GM18519 (cell line): ENCODE results near the gene ALDH18A1.
A peak's percentile ranks its signal among the peaks of the same experiment; 100 is the strongest.
"Not testable (repeated sequence)": the region's sequence is repeated elsewhere in the genome, so short reads cannot be mapped to it uniquely, and the experiment has no call there.

Experiments
- ATAC-seq: cut with Tn5 transposase; IDR thresholded peaks from one replicate; pipeline ENCODE4 v1.9.1; 2021; ENCODE audit warnings: mild to moderate bottlenecking, moderate library complexity; ENCODE audit not compliant: unreplicated experiment, low FRiP score

The ALDH18A1 gene

DNA sequence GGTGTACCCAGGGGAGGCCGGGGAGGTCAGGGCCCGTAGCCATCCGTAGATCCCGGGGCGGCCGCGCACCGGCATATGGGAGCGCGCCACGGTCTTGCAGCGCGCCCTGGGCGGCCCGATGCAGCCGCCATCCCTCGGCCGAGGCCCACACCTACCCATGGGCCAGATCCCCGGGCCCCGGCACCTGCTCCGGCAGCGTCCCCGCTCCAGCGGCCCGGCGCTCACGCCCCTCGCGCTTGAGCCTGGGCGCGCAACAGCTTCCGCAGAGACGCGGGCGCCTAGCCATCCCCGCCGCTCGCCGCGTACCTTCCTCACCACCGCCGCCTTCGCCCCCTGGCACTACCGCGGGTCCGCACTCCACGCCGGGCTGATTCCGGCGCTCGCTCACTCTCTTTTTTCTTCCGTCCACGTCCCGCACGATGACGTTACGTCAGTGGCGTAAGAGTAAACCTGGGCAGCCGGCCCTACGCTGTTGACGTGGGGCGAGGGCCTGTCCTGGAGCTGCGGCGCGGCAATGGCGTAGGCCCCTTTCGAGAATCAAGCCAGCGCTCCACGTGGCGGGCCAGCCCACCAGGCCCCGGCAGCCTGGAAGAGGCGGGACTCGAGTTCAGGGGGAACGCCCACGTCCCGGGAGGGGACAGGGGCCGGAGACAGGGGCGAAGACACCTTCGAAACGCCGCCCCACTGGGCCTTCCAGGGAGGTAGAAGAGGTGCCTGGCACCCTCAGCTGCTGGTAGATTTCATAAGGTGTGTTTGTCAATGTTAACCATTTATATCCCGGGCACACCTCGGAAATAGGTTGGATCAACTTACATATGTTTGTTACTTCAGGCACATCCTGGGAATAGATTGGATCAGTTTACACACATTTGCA lies at the start of gene ALDH18A1:
Gene ALDH18A1, minus strand, starts transcription at position 421 of the 874 bp plus-strand sequence. CDS start 3,334 bp downstream, outside the sequence.
- peak; percentile 85 for ATAC-seq

DNA sequence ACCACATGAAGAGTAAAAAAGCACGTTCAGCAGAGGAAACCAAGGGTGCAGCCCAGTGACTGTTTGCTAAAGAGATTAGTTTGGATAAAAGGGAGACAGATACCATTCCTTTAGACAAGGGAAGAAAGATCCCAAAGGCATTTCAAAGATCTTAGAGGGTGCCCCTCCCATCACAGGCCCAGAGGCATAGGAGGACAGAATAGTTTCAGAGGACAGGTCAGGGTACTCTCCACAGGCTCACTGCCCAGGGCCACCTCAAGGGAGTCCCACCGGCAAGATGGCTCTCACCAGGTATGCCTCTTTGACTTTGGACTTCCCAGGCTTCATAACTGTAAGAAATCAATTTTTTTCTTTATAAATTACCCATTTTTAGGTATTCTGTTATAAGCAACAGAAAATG lies 41.9 kb upstream of the ALDH18A1 start:
- no peak for ATAC-seq

- ATAC-seq, result no peak
Observed at GRCh38 chr10:95697429-95697828, 40.9 kb upstream of the ALDH18A1 start.

GRCh38 chr10:95694665-95695064 lies 38.2 kb upstream of the ALDH18A1 start:
- ATAC-seq, result no peak

DNA sequence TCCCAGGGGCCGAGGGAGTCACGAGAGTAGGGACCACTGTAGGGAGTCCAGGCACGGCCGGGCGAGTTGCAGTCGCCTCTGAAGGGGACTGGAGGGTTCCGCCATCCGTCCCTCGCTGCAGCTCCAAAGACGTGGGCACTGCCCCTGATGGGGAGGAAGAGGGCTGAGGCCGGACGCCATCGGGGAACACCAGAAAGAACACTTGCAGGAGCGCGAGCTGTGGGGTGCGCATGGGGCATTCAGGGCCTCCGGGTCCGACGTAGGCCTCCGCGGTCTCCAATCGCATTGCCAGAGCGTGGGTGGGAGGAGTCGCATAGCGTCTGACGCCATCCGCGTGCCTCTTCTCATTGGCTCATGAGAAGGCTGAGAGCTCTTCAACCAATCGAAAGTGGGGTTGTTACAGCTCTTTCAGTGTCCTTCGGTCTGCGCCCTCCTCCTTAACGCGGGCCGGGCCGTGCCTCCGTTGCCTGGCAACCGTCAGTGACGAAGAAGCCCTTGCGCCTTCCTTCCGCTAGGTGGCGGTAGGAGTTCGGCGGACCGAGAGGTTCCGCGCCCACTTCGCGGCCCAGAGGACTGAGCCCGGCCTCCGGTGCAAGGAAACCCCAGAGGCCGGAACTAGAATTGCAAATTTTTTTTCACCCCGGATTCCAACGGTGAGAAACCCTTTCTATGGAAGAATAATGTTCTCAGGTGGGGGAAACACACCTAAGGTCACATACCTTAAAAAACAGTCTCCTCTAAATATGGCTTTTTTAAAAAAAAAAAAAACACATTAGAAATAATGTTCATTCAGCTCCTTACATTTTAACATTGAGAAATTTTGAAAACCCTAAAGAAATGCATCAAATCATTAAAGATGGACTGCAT lies 37.4 kb upstream of the ALDH18A1 start, which contains the start of gene TCTN3:
Gene TCTN3, minus strand, starts transcription at position 260 of the 867 bp plus-strand sequence. Its CDS starts 28 bp downstream, at position 232.
- peak; percentile 99 for ATAC-seq

- ATAC-seq, result no peak
Observed at GRCh38 chr10:95693071-95693667, 36.7 kb upstream of the ALDH18A1 start.

DNA sequence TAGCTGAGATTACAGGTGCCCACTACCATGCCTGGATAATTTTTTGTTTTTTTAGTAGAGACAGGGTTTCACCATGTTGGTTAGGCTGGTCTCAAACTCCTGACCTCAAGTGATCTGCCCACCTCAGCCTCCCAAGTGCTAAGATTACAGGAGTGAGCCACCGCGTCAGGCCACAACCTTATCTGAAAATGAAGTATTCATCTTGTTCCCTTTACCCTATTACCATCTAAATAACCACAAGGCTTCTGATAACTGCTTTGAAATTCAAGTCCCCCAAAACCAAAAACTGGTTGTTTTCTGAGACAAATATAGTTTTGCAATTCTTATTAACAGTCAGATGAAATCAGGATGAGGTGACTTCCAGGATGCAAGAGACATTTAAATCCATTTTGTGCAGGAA lies 34.8 kb upstream of the ALDH18A1 start:
- ATAC-seq, result no peak

- no peak for ATAC-seq
Observed at GRCh38 chr10:95688648-95689047, 32.1 kb upstream of the ALDH18A1 start.

DNA sequence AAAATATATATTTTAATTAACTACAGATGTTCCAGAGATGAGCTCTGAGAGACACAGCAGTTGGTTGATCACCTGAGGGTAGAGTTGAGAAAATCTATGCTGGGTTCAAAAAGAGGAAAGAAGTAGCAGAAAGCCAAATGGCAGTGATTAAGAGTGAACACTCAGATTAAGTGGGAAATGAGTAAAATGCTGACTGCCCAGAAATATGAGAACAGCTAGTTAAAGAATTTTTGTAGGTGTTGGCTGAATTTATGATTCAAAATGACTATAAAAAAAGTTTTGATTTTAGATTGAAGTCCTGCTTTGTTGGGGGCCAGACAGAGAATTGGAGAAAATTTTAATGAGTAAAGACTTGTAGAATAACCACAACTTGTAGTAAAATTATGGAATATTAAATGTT lies 27.5 kb upstream of the ALDH18A1 start:
- ATAC-seq, result no peak

GRCh38 chr10:95675403-95676116 lies 19.0 kb upstream of the ALDH18A1 start:
- no peak for ATAC-seq

GRCh38 chr10:95674643-95675042 lies 18.1 kb upstream of the ALDH18A1 start:
- no peak for ATAC-seq

DNA sequence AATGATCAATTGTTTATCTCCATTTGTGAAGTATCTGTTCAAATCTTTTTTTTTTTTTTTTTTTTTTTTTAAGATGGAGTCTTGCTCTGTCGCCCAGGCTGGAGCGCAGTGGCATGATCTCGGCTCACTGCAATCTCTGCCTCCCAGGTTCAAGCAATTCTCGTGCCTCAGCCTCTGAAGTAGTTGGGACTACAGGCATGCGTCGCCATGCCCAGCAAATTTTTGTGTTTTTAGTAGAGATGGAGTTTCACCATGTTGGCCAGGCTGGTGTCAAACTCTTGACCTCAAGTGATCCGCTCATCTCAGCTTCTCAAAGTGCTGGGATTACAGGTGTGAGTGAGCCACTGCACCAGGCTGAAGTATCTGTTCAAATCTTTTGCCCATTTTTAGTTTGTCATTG lies 16.1 kb upstream of the ALDH18A1 start:
- not testable (repeated sequence) for ATAC-seq

GRCh38 chr10:95664543-95664942 lies 8.0 kb upstream of the ALDH18A1 start:
- ATAC-seq, result no peak

- no peak for ATAC-seq
Observed at GRCh38 chr10:95663496-95663895, 7.0 kb upstream of the ALDH18A1 start.

GRCh38 chr10:95661818-95662217 lies 5.3 kb upstream of the ALDH18A1 start:
- no peak for ATAC-seq

DNA sequence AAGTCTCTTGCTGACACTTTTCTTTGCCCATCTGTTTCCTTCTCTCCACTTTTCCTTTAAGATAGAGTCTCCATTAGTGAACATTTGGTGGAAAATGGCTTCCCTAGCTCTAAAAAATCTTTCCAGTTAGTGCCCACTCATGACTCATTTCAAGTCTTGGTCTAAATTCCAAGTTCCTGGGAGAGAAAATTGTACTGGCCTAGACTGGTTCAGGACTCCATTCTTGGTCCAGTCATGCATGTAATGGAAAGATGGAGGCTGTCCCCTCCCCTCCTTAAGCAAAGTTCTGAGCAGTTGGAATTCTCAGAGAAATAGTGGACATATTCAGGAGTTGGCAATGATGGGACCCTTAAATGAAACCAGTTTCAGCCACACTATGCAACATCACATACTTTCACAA lies 3.8 kb upstream of the ALDH18A1 start:
- ATAC-seq, result no peak

DNA sequence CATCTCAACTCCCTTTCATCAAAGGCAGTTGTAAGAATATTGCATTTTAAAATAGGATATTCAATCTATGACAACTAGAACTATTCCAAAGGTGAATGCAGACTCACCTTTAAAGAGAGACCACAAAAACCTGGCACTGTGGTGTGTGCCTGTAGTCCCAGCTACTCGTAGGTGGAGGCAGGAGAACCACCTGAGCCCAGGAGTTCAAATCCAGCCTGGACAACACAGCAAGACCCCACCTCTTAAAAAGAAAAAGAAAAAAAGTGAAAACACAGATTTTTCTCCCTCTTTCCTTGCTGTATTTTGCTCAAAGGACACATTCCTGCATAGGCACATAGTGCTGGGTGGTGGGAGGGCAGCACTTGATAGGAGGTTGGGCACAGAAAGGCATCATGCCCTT lies 739 bp upstream of the ALDH18A1 start:
- ATAC-seq, result no peak

DNA sequence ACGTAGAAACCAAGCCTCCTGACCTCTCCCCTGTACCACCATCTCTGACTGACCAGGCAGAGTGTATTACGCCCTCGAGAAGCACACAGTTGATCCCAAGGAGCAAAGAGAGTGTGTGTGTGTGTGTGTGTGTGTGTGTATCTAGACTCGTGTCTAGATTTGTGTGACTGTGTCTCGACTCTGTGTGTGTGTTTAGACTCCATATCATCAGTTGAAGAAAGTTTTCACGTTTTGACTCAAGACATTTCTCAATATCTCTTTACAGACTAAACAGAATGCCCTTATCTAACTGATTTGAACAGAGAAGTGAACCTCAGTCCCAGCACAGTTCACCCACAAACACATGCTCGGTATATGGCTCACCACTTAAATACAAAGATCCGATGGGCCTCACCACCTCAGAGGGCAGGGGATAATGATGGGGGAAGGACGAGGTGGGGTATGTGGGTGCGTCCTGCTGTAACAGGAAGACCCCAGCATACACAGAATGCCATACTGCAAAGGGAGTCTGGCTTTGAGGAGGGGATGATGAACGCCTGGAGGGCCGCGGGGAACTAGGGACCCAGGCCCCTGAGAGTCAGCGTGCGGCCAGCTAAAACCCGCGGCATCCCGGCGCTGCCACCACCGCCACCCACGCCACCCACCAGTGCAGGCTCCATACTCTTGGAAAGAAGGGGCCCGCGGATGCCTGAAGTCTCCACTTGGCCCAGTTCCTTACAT lies 780 bp downstream of the ALDH18A1 start:
- ATAC-seq, result peak; percentile 5

- no peak for ATAC-seq
Observed at GRCh38 chr10:95653895-95654294, 2.6 kb downstream of the ALDH18A1 start.
